HAP-1 (cell line): ENCODE data around the gene KDR.
A peak's percentile ranks its signal among the peaks of the same experiment; 100 is the strongest.

Source experiments
- DNase-seq, 2 experiments: peaks; one replicate each; pipeline ENCODE4 v3.0.0-alpha.2; 2016 to 2020; ENCODE audit warnings: low spot score in 2 of 2
- H3K27me3 ChIP-seq: fragments of 250-450 bp; sonication (Bioruptor Pico); 2 replicates; pipeline ENCODE4 v1.5.1; 2020; ENCODE audit warnings: low read depth, mild to moderate bottlenecking, moderate library complexity
- H3K36me3 ChIP-seq: fragments of 250-450 bp; sonication (Bioruptor Pico); replicated peaks from 2 replicates; pipeline ENCODE4 v1.5.1; 2020; ENCODE audit warnings: mild to moderate bottlenecking
- H3K4me1 ChIP-seq: fragments of 250-450 bp; sonication (Bioruptor Pico); 2 replicates; pipeline ENCODE4 v1.5.1; 2020; ENCODE audit warnings: mild to moderate bottlenecking
- H3K4me3 ChIP-seq: fragments of 250-450 bp; sonication (Bioruptor Pico); 2 replicates; pipeline ENCODE4 v1.5.1; 2020; ENCODE audit warnings: mild to moderate bottlenecking, moderate library complexity
- H3K9me3 ChIP-seq: fragments of 250-450 bp; sonication (Bioruptor Pico); 2 replicates; pipeline ENCODE4 v1.5.1; 2020; ENCODE audit warnings: mild to moderate bottlenecking, moderate library complexity
- in situ Hi-C: fragments of 300-500 bp; cut with MboI; formaldehyde crosslinking; loops from 3 replicates; pipeline ENCODE4 v1.14.3; 2020; ENCODE audit warnings: low sequenced_read_pairs, inconsistent platforms, mixed read lengths

Gene KDR

GRCh38 chr4:55111601-55112000 lies 13.8 kb downstream of the KDR start:
- no peak for DNase-seq
- in situ Hi-C loops: no loop called here
- Histone ChIP-seq H3K9me3 (no peaks in the 10 kb centered on the region), H3K27me3 (no peaks in the 10 kb centered on the region), H3K36me3 (no peaks in the 10 kb centered on the region), H3K4me3 (no peak overlapping the region), H3K4me1 (no peaks in the 10 kb centered on the region)

GRCh38 chr4:55110131-55110530 lies 15.3 kb downstream of the KDR start:
- Histone ChIP-seq H3K4me3 (no peak overlapping the region), H3K4me1 (no peaks in the 10 kb centered on the region), H3K9me3 (no peaks in the 10 kb centered on the region), H3K27me3 (no peaks in the 10 kb centered on the region), H3K36me3 (no peaks in the 10 kb centered on the region)
- in situ Hi-C loops: no loop called here
- no peak for DNase-seq

GRCh38 chr4:55107054-55107453 lies 18.3 kb downstream of the KDR start:
- Histone ChIP-seq H3K27me3 (no peaks in the 10 kb centered on the region), H3K36me3 (no peaks in the 10 kb centered on the region), H3K9me3 (no peaks in the 10 kb centered on the region), H3K4me1 (no peaks in the 10 kb centered on the region), H3K4me3 (no peak overlapping the region)
- in situ Hi-C loops: no loop called here
- no peak for DNase-seq

GRCh38 chr4:55103224-55103623 lies 22.2 kb downstream of the KDR start:
- H3K4me3 ChIP-seq: no peak overlapping the region
- no peaks in the 10 kb centered on the region for H3K27me3 ChIP-seq

GRCh38 chr4:55099816-55100215 lies 25.6 kb downstream of the KDR start:
- no peaks in the 10 kb centered on the region for H3K4me1 ChIP-seq
- no peak for DNase-seq
- no peak overlapping the region for H3K4me3 ChIP-seq
- in situ Hi-C loops: no loop called here
- no peaks in the 10 kb centered on the region for H3K9me3 ChIP-seq
- 0 out of 2 replicates have a peak, but pooled peaks cover 2% of the 10 kb centered on the region for H3K27me3 ChIP-seq
- no peaks in the 10 kb centered on the region for H3K36me3 ChIP-seq

More at GRCh38 chr4:55103224-55103623, 22.2 kb downstream of the KDR start:
- Histone ChIP-seq H3K4me1 (no peaks in the 10 kb centered on the region), H3K36me3 (no peaks in the 10 kb centered on the region), H3K9me3 (no peaks in the 10 kb centered on the region)
- DNase-seq: no peak
- in situ Hi-C loops: no loop called here

- in situ Hi-C loops: no loop called here
- no peak overlapping the region for H3K4me3 ChIP-seq
- H3K36me3 ChIP-seq: no peaks in the 10 kb centered on the region
- no peak for DNase-seq
- no peaks in the 10 kb centered on the region for H3K9me3 ChIP-seq
- H3K27me3 ChIP-seq: 0 out of 2 replicates have a peak, but pooled peaks cover 2% of the 10 kb centered on the region
- H3K4me1 ChIP-seq: no peaks in the 10 kb centered on the region
Observed at GRCh38 chr4:55098456-55099204, 26.8 kb downstream of the KDR start.

- H3K27me3 ChIP-seq: 0 out of 2 replicates have a peak, but pooled peaks cover 2% of the 10 kb centered on the region
- H3K4me1 ChIP-seq: no peaks in the 10 kb centered on the region
- no peaks in the 10 kb centered on the region for H3K36me3 ChIP-seq
- in situ Hi-C loops: no loop called here
- H3K9me3 ChIP-seq: no peaks in the 10 kb centered on the region
- H3K4me3 ChIP-seq: no peak overlapping the region
- no peak for DNase-seq
Observed at GRCh38 chr4:55096619-55097018, 28.8 kb downstream of the KDR start.

- no peaks in the 10 kb centered on the region for H3K36me3 ChIP-seq
- in situ Hi-C loops: no loop called here
- no peaks in the 10 kb centered on the region for H3K9me3 ChIP-seq
- H3K27me3 ChIP-seq: 0 out of 2 replicates have a peak, but pooled peaks cover 2% of the 10 kb centered on the region
- DNase-seq: no peak
- no peak overlapping the region for H3K4me3 ChIP-seq
- no peaks in the 10 kb centered on the region for H3K4me1 ChIP-seq
Observed at GRCh38 chr4:55096045-55096444, 29.4 kb downstream of the KDR start.

- no peaks in the 10 kb centered on the region for H3K4me1 ChIP-seq
- 0 out of 2 replicates have a peak, but pooled peaks cover 2% of the 10 kb centered on the region for H3K27me3 ChIP-seq
- H3K4me3 ChIP-seq: no peak overlapping the region
- no peaks in the 10 kb centered on the region for H3K9me3 ChIP-seq
- in situ Hi-C loops: no loop called here
- no peak for DNase-seq
- no peaks in the 10 kb centered on the region for H3K36me3 ChIP-seq
Observed at GRCh38 chr4:55092504-55092903, 32.9 kb downstream of the KDR start.

GRCh38 chr4:55089916-55090315 lies 35.5 kb downstream of the KDR start:
- H3K27me3 ChIP-seq: no peaks in the 10 kb centered on the region
- H3K4me3 ChIP-seq: no peak overlapping the region
- no peak for DNase-seq
- in situ Hi-C loops: no loop called here
- H3K9me3 ChIP-seq: no peaks in the 10 kb centered on the region
- peaks cover 4% of the 10 kb centered on the region for H3K4me1 ChIP-seq
- H3K36me3 ChIP-seq: no peaks in the 10 kb centered on the region

GRCh38 chr4:55087913-55088260 lies 37.5 kb downstream of the KDR start:
- Histone ChIP-seq H3K4me3 (no peak overlapping the region), H3K36me3 (no peaks in the 10 kb centered on the region), H3K4me1 (peaks cover 4% of the 10 kb centered on the region), H3K27me3 (no peaks in the 10 kb centered on the region), H3K9me3 (no peaks in the 10 kb centered on the region)
- peak in 1 of 2 experiments; percentile 9 for DNase-seq
- in situ Hi-C loops: no loop called here

GRCh38 chr4:55087009-55087912 lies 38.1 kb downstream of the KDR start:
- no peaks in the 10 kb centered on the region for H3K9me3 ChIP-seq
- peak; percentile 46 to 66 for DNase-seq
- no peak overlapping the region for H3K4me3 ChIP-seq
- peaks cover 4% of the 10 kb centered on the region for H3K4me1 ChIP-seq
- 0 out of 2 replicates have a peak, but pooled peaks cover 3% of the 10 kb centered on the region for H3K27me3 ChIP-seq
- no peaks in the 10 kb centered on the region for H3K36me3 ChIP-seq
- in situ Hi-C loops: no loop called here

- H3K4me3 ChIP-seq: no peak overlapping the region
- peaks cover 4% of the 10 kb centered on the region for H3K4me1 ChIP-seq
- in situ Hi-C loops: no loop called here
- no peak for DNase-seq
- no peaks in the 10 kb centered on the region for H3K9me3 ChIP-seq
- no peaks in the 10 kb centered on the region for H3K36me3 ChIP-seq
- H3K27me3 ChIP-seq: peaks cover 8% of the 10 kb centered on the region; the same call in 1 of the 2 replicates
Observed at GRCh38 chr4:55086578-55086977, 38.8 kb downstream of the KDR start.

- peaks cover 4% of the 10 kb centered on the region for H3K4me1 ChIP-seq
- no peaks in the 10 kb centered on the region for H3K9me3 ChIP-seq
- no peaks in the 10 kb centered on the region for H3K36me3 ChIP-seq
- DNase-seq: no peak
- H3K27me3 ChIP-seq: peaks cover 37% of the 10 kb centered on the region
- in situ Hi-C loops: no loop called here
- H3K4me3 ChIP-seq: no peak overlapping the region
Observed at GRCh38 chr4:55083735-55084134, 41.7 kb downstream of the KDR start.
